H1 (cell line): ENCODE data around the gene FOXE1. TPM values are rescaled to one million over a fixed set of nuclear protein-coding genes. Genes with fewer than 3 reads are reported as not detected.

ENCODE experiments used
- CBX8 ChIP-seq: fragments of 300-800, 300-1000 bp; sonication (generic); IDR thresholded peaks from 2 replicates; pipeline ENCODE4 v1.7.1; 2016; ENCODE audit warnings: low read depth, low read length, borderline replicate concordance
- CTBP2 ChIP-seq: IDR thresholded peaks from 2 replicates; pipeline ENCODE4 v1.7.0; 2011; ENCODE audit warnings: borderline replicate concordance, mild to moderate bottlenecking, moderate library complexity, mixed read lengths, low read length; ENCODE audit not compliant: insufficient read depth, insufficient read length
- EZH2 ChIP-seq: fragments of 200-600 bp; sonication (generic); IDR thresholded peaks from 2 replicates; pipeline ENCODE4 v1.7.1; 2012; ENCODE audit warnings: low read depth, mild to moderate bottlenecking, moderate library complexity, low read length, inconsistent platforms; ENCODE audit not compliant: severe bottlenecking
- SIX5 ChIP-seq: IDR thresholded peaks from 2 replicates; pipeline ENCODE4 v1.6.1; 2011; ENCODE audit warnings: mild to moderate bottlenecking, low read depth, low read length
- polyA plus RNA-seq, 7 experiments: library from polyadenylated mRNA; depleted of rRNA in 3 of 7; stranded (reverse) in 5 of 7; unstranded in 2 of 7; fragments of >200 nt in 5 of 7; fragments of 200-250 nt in 2 of 7; gene quantifications; 1 replicate in 5 of 7; 2 replicates in 1 of 7; 4 replicates in 1 of 7; pipeline versions ENCODE4 v1.2.1 to v1.2.3, GENCODE V29; 2011 to 2013; ENCODE audit warnings: missing spikeins in 2 of 7, mixed read lengths in 2 of 7
- total RNA-seq: library from RNA; stranded (reverse); fragmentation: NEBNext Ultra II Directional; extraction: Animal tissue kit (Norgen Biotek cat#: 25700); gene quantifications from 2 replicates; pipeline ENCODE4 v1.2.1, GENCODE V29; 2021

FOXE1 gene
- total and polyA plus RNA-seq, 2 of the 8 experiments (the other 6 are each of a cell fraction or from before 2014, with no cell fraction given): 0.03 TPM; not detected in 1

DNA sequence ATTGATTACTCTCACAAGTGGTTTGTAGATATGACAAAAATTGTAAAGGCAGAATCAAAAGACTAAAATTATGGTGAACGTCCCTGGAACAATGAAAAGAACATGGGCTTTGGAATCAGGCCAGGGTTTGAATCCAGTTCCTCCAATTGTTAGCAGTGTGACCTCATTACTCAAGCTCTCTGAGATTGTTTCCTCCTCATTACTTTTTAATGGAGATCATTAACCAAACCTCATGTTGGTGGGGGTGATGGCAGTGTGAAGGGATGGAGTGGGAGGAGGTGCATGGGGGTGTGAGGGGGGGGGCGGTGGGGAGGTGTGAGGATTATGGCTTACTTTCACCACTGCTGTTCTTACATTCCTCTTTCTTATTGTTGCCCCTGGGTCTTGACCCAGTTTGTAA lies 44.1 kb upstream of the FOXE1 start (continued):
- TF ChIP-seq CBX8 (no peak), EZH2 (no peak), SIX5 (no peak), CTBP2 (no peak)
